Neural progenitor cell (in vitro differentiated cells): ENCODE results near the gene IMMP1L. TPM values are rescaled to one million over a fixed set of nuclear protein-coding genes. Genes with fewer than 3 reads are reported as not detected.
A peak's percentile ranks its signal among the peaks of the same experiment; 100 is the strongest.

Source experiments
- DNase-seq: peaks from one replicate; pipeline ENCODE4 v3.0.0-alpha.2; 2016; ENCODE audit warnings: low spot score
- H2AFZ ChIP-seq: fragments of 200-600 bp; sonication (generic); replicated peaks from 2 replicates; pipeline ENCODE4 v1.6.1; 2016; ENCODE audit warnings: antibody characterized with exemption
- H3F3A ChIP-seq: fragments of 200-600 bp; sonication (generic); 2 replicates; pipeline ENCODE4 v1.6.1; 2016; ENCODE audit warnings: antibody characterized with exemption, low read depth
- H3K27ac ChIP-seq: fragments of 200-600 bp; sonication (generic); 2 replicates; pipeline ENCODE4 v1.5.1; 2016; ENCODE audit warnings: mild to moderate bottlenecking
- H3K27me3 ChIP-seq: fragments of 200-600 bp; sonication (generic); 2 replicates; pipeline ENCODE4 v1.6.1; 2016; ENCODE audit warnings: mild to moderate bottlenecking, moderate library complexity
- H3K36me3 ChIP-seq: fragments of 200-600 bp; sonication (generic); 2 replicates; pipeline ENCODE4 v1.5.1; 2016
- H3K4me1 ChIP-seq: fragments of 200-600 bp; sonication (generic); 2 replicates; pipeline ENCODE4 v1.6.1; 2016; ENCODE audit warnings: mixed run types
- H3K4me2 ChIP-seq: fragments of 200-600 bp; sonication (generic); 2 replicates; pipeline ENCODE4 v1.6.1; 2016
- H3K4me3 ChIP-seq: fragments of 200-600 bp; sonication (generic); 2 replicates; pipeline ENCODE4 v1.5.1; 2016
- H3K79me2 ChIP-seq: fragments of 200-600 bp; sonication (generic); 2 replicates; pipeline ENCODE4 v1.6.1; 2016; ENCODE audit warnings: low read depth
- H3K9ac ChIP-seq: fragments of 200-600 bp; sonication (generic); 2 replicates; pipeline ENCODE4 v1.6.1; 2016
- H3K9me3 ChIP-seq: fragments of 200-600 bp; sonication (generic); 2 replicates; pipeline ENCODE4 v1.5.1; 2016; ENCODE audit warnings: low read depth
- H4K20me1 ChIP-seq: fragments of 200-600 bp; sonication (generic); 2 replicates; pipeline ENCODE4 v1.6.1; 2016; ENCODE audit warnings: low read depth
- H3K27ac Mint-ChIP-seq: 3 replicates; pipeline ENCODE4 v1.8.0; 2021; ENCODE audit warnings: mixed read lengths
- H3K27me3 Mint-ChIP-seq: 2 replicates; pipeline ENCODE4 v1.8.0; 2022; ENCODE audit warnings: low read depth, mild to moderate bottlenecking, inconsistent platforms, moderate library complexity, mixed read lengths; ENCODE audit not compliant: insufficient read depth
- H3K36me3 Mint-ChIP-seq: 3 replicates; pipeline ENCODE4 v1.8.0; 2021; ENCODE audit warnings: mixed read lengths
- H3K4me1 Mint-ChIP-seq: 3 replicates; pipeline ENCODE4 v1.8.0; 2021; ENCODE audit warnings: mixed read lengths
- H3K4me3 Mint-ChIP-seq: 3 replicates; pipeline ENCODE4 v1.8.0; 2021; ENCODE audit warnings: mild to moderate bottlenecking, moderate library complexity, mixed read lengths
- H3K9me3 Mint-ChIP-seq: 3 replicates; pipeline ENCODE4 v1.8.0; 2020; ENCODE audit warnings: mixed read lengths
- EZH2 ChIP-seq: fragments of 200-600 bp; sonication (generic); IDR thresholded peaks from 2 replicates; pipeline ENCODE4 v1.6.1; 2017; ENCODE audit warnings: antibody characterized with exemption, mild to moderate bottlenecking, moderate library complexity
- EZH2phosphoT487 ChIP-seq: fragments of 200-600 bp; sonication (generic); IDR thresholded peaks from 2 replicates; pipeline ENCODE4 v1.6.1; 2017; ENCODE audit warnings: antibody characterized with exemption
- total RNA-seq: library from RNA; depleted of rRNA; stranded (reverse); fragments of >200 nt; gene quantifications from 2 replicates; pipeline ENCODE4 v1.2.3, GENCODE V29; 2015; ENCODE audit warnings: low replicate concordance
- TF ChIP-seq, protein P1 (sequence below): fragments of 200-600 bp; sonication (generic); IDR thresholded peaks from 2 replicates; pipeline ENCODE4 v1.5.1; 2017; ENCODE audit warnings: antibody characterized with exemption, mild to moderate bottlenecking

Gene IMMP1L
- total RNA-seq, 1 donor from 2014 or later, result 122 TPM

DNA sequence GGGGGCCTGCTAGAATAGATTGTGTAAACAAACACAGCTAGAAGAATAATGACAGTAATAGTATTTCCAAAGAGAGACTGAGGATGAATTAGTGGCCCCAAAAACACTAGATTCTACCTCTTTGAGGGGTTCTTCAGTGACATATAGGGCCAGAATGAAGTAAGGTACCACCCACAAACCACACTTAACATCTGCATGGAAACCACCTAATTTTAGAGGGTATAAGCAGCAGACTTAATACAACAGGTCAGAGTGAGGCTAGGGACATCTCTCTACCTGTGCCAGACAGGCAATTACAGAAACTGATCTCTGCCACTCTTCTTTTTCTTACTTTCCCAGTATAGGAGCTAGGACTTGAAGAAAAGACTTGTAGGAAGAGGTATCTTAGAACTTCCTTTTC lies 20.3 kb upstream of the IMMP1L start:
- Histone ChIP-seq H3K4me2 (no peak overlapping the region), H3K9me3 (no peaks in the 10 kb centered on the region), H3K9ac (no peak overlapping the region), H3K27ac (no peak overlapping the region), H3K4me3 (no peak overlapping the region), H2AFZ (no peak overlapping the region), H3K79me2 (peaks cover 55% of the 10 kb centered on the region), H3K4me1 (peaks cover 5% of the 10 kb centered on the region), H3F3A (no peaks in the 10 kb centered on the region), H4K20me1 (peaks cover 6% of the 10 kb centered on the region), H3K27me3 (no peaks in the 10 kb centered on the region), H3K36me3 (peaks cover 12% of the 10 kb centered on the region)
- Mint-ChIP-seq H3K4me3 (no peak overlapping the region), H3K36me3 (peaks cover 40% of the 10 kb centered on the region), H3K27me3 (no peaks in the 10 kb centered on the region), H3K27ac (no peak overlapping the region), H3K4me1 (no peaks in the 10 kb centered on the region), H3K9me3 (peaks cover 10% of the 10 kb centered on the region)
- DNase-seq, result no peak
- TF ChIP-seq, protein P1, sequence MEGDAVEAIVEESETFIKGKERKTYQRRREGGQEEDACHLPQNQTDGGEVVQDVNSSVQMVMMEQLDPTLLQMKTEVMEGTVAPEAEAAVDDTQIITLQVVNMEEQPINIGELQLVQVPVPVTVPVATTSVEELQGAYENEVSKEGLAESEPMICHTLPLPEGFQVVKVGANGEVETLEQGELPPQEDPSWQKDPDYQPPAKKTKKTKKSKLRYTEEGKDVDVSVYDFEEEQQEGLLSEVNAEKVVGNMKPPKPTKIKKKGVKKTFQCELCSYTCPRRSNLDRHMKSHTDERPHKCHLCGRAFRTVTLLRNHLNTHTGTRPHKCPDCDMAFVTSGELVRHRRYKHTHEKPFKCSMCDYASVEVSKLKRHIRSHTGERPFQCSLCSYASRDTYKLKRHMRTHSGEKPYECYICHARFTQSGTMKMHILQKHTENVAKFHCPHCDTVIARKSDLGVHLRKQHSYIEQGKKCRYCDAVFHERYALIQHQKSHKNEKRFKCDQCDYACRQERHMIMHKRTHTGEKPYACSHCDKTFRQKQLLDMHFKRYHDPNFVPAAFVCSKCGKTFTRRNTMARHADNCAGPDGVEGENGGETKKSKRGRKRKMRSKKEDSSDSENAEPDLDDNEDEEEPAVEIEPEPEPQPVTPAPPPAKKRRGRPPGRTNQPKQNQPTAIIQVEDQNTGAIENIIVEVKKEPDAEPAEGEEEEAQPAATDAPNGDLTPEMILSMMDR, result no peak
- no peak for TF ChIP-seq EZH2phosphoT487
- no peak for TF ChIP-seq EZH2

DNA sequence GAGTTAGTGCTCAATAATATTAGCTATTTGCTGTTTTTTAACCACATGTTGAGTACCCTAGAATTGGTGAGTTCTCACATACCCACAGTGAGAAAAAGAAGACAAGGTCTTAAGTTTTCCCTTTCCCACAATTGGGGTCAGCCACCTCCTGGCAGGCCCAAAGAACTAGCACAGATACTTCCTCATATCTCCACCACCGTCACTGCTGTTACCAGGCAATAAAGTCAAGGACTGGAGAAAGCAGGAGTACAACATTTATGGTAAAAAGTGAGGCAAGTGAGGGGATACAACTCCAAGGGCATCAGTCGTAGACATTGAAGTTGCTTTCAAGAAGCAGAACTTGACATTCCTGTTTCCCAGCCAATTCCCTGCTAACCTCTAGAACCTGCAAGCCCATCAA lies 19.8 kb upstream of the IMMP1L start:
- H3K9me3 Mint-ChIP-seq, result peaks cover 9% of the 10 kb centered on the region
- H3K9ac ChIP-seq, result no peak overlapping the region
- H3K4me2 ChIP-seq, result no peak overlapping the region
- H3K79me2 ChIP-seq, result peaks cover 54% of the 10 kb centered on the region
- TF ChIP-seq EZH2 (no peak), EZH2phosphoT487 (no peak)
- TF ChIP-seq, protein P1, result no peak
- no peaks in the 10 kb centered on the region for H3K9me3 ChIP-seq
- H3F3A ChIP-seq, result no peaks in the 10 kb centered on the region
- no peaks in the 10 kb centered on the region for H3K4me1 Mint-ChIP-seq
- no peak overlapping the region for H3K4me3 ChIP-seq
- H3K4me1 ChIP-seq, result peaks cover 5% of the 10 kb centered on the region
- no peak overlapping the region for H2AFZ ChIP-seq
- peaks cover 41% of the 10 kb centered on the region for H3K36me3 Mint-ChIP-seq
- H3K4me3 Mint-ChIP-seq, result no peak overlapping the region
- no peak overlapping the region for H3K27ac Mint-ChIP-seq
- peaks cover 17% of the 10 kb centered on the region for H3K36me3 ChIP-seq
- H4K20me1 ChIP-seq, result peaks cover 6% of the 10 kb centered on the region
- no peaks in the 10 kb centered on the region for H3K27me3 ChIP-seq
- DNase-seq, result no peak
- no peaks in the 10 kb centered on the region for H3K27me3 Mint-ChIP-seq
- no peak overlapping the region for H3K27ac ChIP-seq

DNA sequence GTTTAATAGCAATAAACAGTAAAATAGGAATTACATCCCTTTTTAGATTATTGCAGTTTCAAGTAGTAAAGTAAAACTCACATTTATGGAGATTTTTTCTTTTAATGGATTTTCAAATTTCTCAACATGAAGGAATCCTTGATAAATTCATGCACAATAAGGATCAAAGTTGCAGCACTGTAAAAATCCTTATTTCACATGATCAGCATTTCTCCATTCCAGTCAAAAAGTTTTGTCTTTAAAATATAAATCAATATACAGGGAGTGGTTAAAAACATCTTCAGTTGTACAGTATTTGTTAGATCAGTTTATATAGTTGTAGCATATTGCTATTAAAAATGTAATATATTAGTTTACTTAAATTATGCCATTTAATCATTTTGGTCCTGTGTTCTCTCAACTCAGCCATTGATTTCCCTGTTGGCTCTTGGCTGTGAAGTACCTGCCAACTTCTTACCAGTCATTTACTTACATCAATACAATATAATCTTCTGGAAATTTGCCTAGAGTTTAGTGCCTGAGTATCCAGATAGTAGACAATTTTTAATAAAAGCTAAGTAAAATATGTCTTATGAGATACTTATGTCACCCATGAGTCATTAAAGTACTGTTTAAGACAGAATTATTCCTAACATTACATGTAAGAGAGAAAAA lies 12.2 kb upstream of the IMMP1L start:
- H4K20me1 ChIP-seq, result no peaks in the 10 kb centered on the region
- H3K4me3 ChIP-seq, result no peak overlapping the region
- H3K36me3 ChIP-seq, result peaks cover 40% of the 10 kb centered on the region
- no peak overlapping the region for H3K4me2 ChIP-seq
- no peak overlapping the region for H3K9ac ChIP-seq
- H3K79me2 ChIP-seq, result peaks cover 45% of the 10 kb centered on the region
- H3K27me3 Mint-ChIP-seq, result no peaks in the 10 kb centered on the region
- no peaks in the 10 kb centered on the region for H3K9me3 ChIP-seq
- TF ChIP-seq EZH2, result no peak
- no peak for TF ChIP-seq EZH2phosphoT487
- TF ChIP-seq, protein P1, result no peak
- no peak overlapping the region for H3K27ac Mint-ChIP-seq
- H3K4me1 ChIP-seq, result peaks cover under 1% of the 10 kb centered on the region
- no peak for DNase-seq
- H3K4me3 Mint-ChIP-seq, result no peak overlapping the region
- no peak overlapping the region for H2AFZ ChIP-seq
- H3K27ac ChIP-seq, result peak overlapping the region; percentile 41
- H3K27me3 ChIP-seq, result no peaks in the 10 kb centered on the region
- peaks cover 22% of the 10 kb centered on the region for H3K36me3 Mint-ChIP-seq
- H3K4me1 Mint-ChIP-seq, result no peaks in the 10 kb centered on the region
- peaks cover 5% of the 10 kb centered on the region for H3F3A ChIP-seq
- peaks cover 2% of the 10 kb centered on the region for H3K9me3 Mint-ChIP-seq
